NCI-H82 treated with DMSO at 0.1 percent for 48 hours (cell line): ENCODE measurements around the gene ARHGAP15.

Experiments
- DNase-seq: peaks from one replicate; lab custom pipeline; 2025; ENCODE audit not compliant: unreplicated experiment; lab: John Stamatoyannopoulos, UW

The ARHGAP15 gene

DNA sequence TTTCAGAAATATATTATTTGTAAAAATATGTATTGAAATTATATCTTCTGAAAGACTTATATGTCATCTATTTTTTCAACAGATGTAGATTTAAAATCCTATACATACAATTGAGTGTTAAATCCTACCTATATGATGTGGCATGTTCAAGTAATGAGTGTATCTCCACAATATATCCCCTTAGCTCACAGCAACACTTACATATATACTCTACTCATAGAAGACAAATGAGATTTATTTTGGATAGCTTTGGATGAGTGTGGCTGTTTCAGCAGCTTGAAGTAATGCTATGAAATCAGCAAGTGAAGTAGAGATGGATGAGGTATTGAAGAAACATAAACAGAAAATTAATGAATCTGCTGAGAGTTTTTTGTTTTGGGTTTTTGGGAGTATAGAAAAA is 263.1 kb downstream of the ARHGAP15 start:
- DNase-seq, result no peak

DNA sequence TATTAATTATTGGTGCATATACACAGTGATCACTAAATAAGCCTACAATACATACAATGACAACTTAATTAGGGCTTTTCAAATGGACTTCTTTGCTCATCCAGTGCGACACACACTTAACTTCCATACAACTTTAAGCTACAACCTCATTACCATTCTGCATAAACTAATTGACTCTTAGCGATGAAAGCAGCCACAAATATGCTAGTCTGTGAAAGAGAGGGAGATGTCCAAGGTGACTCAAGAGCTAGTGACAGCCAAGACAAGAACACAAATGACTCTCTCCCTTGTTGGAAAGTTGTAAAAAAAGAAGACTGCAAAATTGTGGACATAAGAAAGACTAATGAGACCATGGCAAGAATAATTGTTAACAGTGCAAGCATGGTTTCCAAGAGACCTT is 264.8 kb downstream of the ARHGAP15 start:
- no peak for DNase-seq

- DNase-seq, result no peak
Observed at GRCh38 chr2:143397884-143398614, 268.8 kb downstream of the ARHGAP15 start.

DNA sequence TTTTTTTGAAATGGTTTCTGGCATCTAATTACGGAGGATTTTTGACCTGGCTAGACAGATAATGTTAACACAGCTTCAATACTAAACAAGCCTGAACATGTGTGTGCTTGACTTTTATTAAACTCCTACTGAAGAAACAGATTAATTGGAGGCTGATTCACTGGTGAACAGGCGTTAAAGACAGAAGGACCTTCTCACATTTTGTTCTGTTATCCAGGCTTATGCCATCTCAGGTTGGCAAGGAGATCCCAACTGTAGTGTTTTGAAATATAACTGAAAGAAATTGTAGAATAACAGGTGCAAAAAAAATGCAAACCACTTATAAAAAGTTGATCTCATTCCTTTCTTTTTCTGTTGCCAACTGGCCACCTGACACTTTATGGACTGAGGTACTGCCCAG is 269.6 kb downstream of the ARHGAP15 start:
- no peak for DNase-seq

GRCh38 chr2:143399631-143400069 is 270.4 kb downstream of the ARHGAP15 start:
- DNase-seq, result no peak

GRCh38 chr2:143401861-143402260 is 272.6 kb downstream of the ARHGAP15 start:
- no peak for DNase-seq

DNA sequence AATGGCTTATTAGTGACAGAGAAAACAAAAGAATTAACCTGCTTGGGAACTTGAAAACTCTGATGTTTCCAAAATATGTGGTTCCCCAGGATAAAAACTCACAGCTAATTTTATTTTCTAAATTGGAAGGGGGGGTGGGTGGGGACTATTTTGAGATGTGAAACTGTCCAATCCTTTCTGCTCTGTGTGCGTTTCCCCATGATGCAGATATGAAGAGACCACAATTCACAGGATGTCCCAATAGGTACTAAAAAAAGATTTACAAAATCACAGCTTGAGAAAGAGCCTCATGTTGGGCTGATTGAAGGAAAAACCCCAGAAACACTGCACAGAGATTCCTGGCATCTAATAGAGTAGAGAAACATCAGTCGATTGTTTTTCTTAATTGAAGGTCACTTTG is 273.2 kb downstream of the ARHGAP15 start:
- no peak for DNase-seq

DNA sequence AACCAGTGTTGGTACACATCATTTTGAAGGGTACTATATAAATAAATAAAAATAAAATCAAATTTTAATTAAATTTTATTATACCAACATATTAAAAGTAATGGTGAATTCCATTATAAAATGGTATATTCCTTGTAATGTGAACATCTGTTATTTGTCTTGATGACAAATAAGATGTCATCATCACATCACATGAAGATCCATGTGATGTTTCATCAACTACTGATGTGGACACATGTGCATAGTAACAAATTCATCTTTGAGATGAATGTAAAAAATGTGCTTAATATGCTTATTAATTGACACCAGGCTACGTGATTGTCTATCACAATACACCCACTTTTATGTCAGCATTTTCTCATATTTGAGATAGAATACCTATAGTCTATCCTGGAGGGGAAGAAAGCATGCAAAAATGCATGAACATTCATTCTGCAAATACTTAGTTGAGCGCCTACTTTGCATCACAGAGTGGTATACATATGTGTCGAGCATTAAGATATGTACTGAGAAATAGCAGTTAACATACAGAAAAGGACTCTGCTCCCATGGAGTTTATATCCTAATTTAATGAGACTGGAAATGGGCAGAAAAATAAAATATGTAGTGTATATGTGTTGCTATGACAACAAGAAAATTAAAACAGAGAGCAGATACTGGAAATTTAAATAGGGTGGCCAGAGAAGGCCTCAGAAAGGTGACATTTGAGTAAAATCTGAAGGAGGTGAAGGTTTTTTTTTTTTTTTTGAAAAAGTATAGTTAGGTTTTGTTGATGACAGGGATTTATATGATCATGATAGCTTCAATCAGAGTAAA is 281.1 kb downstream of the ARHGAP15 start:
- no peak for DNase-seq

DNA sequence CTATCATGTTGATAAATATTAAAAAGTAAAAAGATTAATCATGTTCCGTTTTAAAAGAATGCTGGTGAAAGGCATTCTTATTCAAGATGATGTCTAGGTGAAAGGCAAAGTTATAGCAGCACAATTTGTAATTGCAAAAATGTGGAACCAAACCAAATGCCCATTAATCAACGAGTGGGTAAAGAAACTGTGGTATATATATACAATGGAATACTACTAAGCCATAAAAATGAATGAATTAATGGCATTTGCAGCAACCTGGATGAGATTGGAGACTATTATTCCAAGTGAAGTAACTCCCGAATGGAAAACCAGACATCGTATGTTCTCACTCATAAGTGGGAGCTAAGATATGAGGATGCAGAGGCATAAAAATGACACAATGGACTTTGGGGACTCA is 286.4 kb downstream of the ARHGAP15 start:
- no peak for DNase-seq

DNA sequence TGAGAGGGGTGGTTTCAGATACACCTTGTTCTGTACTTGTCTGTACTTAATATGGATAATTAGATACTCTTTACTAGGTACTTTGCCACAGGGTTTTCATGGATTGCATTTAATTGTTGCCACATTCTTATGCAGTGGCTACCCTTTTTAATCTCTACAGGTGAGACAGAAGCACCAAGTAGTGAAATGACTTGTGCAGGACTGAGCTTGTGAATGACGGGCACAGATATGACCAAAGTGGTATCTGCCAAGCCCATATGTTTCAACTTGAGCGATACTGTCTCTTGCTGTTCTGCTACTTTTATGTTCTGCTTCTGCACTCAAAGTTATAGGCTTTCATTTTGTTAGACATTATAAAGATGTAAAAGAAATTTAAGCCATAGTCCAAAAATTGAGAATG is 288.2 kb downstream of the ARHGAP15 start:
- no peak for DNase-seq

DNA sequence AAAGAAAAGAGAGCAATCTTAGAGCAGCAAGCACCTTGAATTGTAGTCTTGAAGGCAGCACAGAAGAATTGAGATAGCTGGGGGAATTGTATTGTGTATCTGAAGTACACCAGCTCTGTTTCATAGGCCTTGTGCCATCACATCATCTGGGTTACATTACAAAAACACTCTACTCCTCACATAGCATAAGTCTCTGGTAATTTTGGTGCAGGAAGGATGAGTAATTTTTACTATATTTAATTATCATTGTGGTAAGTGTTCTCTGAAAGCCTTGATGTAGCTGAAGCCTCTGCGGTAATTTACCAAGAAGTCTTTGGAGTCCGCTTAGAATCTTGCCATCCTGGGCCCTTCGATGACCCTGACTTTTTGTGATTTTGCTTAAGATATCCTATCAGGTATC is 291.1 kb downstream of the ARHGAP15 start:
- no peak for DNase-seq

- DNase-seq, result no peak
Observed at GRCh38 chr2:143422681-143423080, 293.5 kb downstream of the ARHGAP15 start.

DNA sequence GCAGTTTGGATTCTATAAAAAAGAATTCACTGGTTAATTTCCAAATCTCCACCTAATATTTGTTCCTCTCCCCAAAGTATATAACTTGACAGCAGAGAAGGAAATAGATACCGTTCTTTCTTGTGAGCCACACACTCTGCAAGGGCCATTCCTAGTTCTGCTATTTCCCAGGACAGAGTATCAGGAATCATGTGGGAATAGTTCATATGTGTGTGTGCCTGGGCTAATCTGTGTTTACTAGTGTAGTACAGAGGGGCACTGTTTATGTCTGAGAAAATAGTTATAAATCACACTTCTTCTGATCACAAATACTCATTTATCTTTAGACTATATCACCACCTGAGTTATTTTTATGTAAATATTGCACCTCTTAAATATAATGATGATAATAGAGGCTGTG is 296.7 kb downstream of the ARHGAP15 start:
- no peak for DNase-seq

GRCh38 chr2:143426296-143426695 is 297.1 kb downstream of the ARHGAP15 start:
- no peak for DNase-seq

GRCh38 chr2:143428700-143429099 is 299.5 kb downstream of the ARHGAP15 start:
- no peak for DNase-seq

DNA sequence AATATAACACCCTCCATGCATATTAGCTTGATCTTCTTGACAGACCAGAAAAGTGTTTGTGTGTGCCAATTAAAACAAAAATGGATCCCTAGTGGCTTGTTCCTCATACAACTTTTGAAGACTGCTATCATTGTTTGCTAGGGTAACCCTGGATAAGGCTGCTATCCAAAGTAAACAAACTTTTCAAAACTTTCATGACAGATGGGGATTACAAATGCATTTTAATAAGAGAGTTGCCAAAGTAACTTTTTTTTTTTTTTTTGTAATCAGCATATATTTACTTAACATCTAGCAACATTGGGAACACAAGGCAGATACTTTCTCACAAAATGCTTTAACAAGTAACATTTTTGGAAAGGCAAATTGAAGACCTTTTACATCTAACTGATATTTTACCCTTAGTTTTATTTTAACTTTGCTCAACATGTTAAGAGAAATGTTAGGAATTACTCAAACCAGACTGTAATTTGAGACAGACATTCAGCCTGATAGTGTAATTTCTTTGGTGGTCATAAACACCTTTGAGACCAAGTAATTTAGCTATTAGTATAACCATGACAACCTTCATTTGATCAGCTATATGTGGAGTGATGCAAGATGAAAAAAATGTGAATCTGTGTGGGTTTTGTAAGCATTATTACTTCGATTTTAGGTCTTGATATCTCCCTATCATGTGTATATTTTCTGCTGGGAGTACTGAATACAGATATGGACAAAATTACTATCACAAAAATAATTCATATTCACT is 300.9 kb downstream of the ARHGAP15 start:
- DNase-seq, result no peak

GRCh38 chr2:143431316-143431715 is 302.1 kb downstream of the ARHGAP15 start:
- DNase-seq, result no peak

DNA sequence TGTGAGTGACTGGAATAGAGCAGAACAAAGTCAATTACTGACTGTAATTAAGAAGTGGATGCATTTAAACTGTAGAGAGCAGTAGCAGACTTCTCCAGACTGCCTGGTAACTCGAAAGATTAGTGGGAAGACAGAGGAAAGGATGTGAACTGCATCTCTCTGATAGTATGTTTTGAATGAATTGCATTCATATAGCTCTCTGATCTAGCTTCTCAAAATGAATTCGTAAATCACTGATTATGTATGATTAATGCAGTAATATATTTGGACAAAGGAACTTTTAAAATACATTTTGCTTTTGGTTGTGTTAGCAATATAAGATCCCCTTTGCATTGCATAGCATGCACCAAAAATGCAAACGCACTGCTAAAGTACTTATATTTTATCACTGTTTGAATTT is 304.0 kb downstream of the ARHGAP15 start:
- peak; percentile 32 for DNase-seq

GRCh38 chr2:143433840-143434239 is 304.6 kb downstream of the ARHGAP15 start:
- DNase-seq, result no peak

GRCh38 chr2:143434445-143434844 is 305.2 kb downstream of the ARHGAP15 start:
- DNase-seq, result no peak

DNA sequence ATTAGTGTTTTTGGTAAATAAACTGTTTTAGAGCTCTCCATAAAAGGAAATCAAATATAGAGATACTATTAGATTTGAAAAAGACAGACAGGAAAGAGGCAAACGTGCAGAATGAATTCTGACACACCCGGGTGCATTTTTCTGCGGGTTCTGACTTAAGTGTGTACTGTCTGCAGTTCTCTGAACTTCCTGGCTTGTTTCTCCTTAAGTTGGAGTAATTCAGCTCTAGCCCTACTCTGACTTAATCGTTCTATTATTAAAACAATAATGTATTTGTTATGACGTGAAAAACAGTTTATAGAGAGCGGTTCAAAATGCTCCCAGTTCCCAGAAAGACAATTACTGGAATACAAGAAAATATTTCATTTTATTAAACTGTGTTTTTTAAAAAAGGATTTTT is 305.9 kb downstream of the ARHGAP15 start:
- DNase-seq, result no peak

- no peak for DNase-seq
Observed at GRCh38 chr2:143436951-143437350, 307.7 kb downstream of the ARHGAP15 start.
